Glomerular visceral epithelial cell (primary cell): ENCODE results near the gene TEN1.
"Not testable (repeated sequence)": the region's sequence is repeated elsewhere in the genome, so short reads cannot be mapped to it uniquely, and the experiment has no call there.

Experiments
- DNase-seq: peaks from one replicate; pipeline ENCODE4 v3.0.0-alpha.2; 2016; ENCODE audit errors: extremely low spot score

The TEN1 gene

GRCh38 chr17:75978938-75979704, at the start of gene TEN1, which contains the start of gene ACOX1:
TEN1 (plus strand) TSS chr17:75979240; CDS start chr17:75986193, 6,953 bp downstream.
ACOX1 (minus strand) TSS chr17:75979166; CDS start chr17:75979073, 93 bp downstream.
- DNase-seq, result peak; percentile 98

- no peak for DNase-seq
Observed at GRCh38 chr17:75931062-75931461, 48.0 kb upstream of the TEN1 start.

- DNase-seq, result no peak
Observed at GRCh38 chr17:75932852-75933251, 46.2 kb upstream of the TEN1 start.

- DNase-seq, result no peak
Observed at GRCh38 chr17:75933808-75934207, 45.2 kb upstream of the TEN1 start.

GRCh38 chr17:75937652-75938051, 41.4 kb upstream of the TEN1 start:
- no peak for DNase-seq

GRCh38 chr17:75940727-75941441, 38.2 kb upstream of the TEN1 start, which contains the start of gene FBF1:
FBF1 (minus strand) TSS chr17:75941042; CDS start chr17:75938149, 2,893 bp downstream.
- peak; percentile 97 for DNase-seq

GRCh38 chr17:75941442-75941819, 37.6 kb upstream of the TEN1 start:
- no peak for DNase-seq

GRCh38 chr17:75942473-75942872, 36.6 kb upstream of the TEN1 start:
- no peak for DNase-seq

- DNase-seq, result no peak
Observed at GRCh38 chr17:75943491-75943890, 35.5 kb upstream of the TEN1 start.

GRCh38 chr17:75945211-75945610, 33.8 kb upstream of the TEN1 start:
- DNase-seq, result no peak

- DNase-seq, result no peak
Observed at GRCh38 chr17:75950421-75950820, 28.6 kb upstream of the TEN1 start.

GRCh38 chr17:75950855-75951554, 28.0 kb upstream of the TEN1 start:
- peak; percentile 23 for DNase-seq

GRCh38 chr17:75959051-75959838, 19.8 kb upstream of the TEN1 start:
- no peak for DNase-seq

GRCh38 chr17:75959839-75960511, 19.1 kb upstream of the TEN1 start:
- DNase-seq, result no peak

- DNase-seq, result no peak
Observed at GRCh38 chr17:75965468-75965867, 13.6 kb upstream of the TEN1 start.

GRCh38 chr17:75969044-75969443, 10.0 kb upstream of the TEN1 start:
- DNase-seq, result not testable (repeated sequence)

GRCh38 chr17:75970011-75970523, 9.0 kb upstream of the TEN1 start:
- no peak for DNase-seq

- no peak for DNase-seq
Observed at GRCh38 chr17:75970626-75971025, 8.4 kb upstream of the TEN1 start.

- DNase-seq, result not testable (repeated sequence)
Observed at GRCh38 chr17:75975187-75975586, 3.9 kb upstream of the TEN1 start.

GRCh38 chr17:75975757-75976174, 3.3 kb upstream of the TEN1 start:
- DNase-seq, result no peak
